ENCODE measurements around the gene CRISP2.

The CRISP2 gene, protein sequence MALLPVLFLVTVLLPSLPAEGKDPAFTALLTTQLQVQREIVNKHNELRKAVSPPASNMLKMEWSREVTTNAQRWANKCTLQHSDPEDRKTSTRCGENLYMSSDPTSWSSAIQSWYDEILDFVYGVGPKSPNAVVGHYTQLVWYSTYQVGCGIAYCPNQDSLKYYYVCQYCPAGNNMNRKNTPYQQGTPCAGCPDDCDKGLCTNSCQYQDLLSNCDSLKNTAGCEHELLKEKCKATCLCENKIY

DNA sequence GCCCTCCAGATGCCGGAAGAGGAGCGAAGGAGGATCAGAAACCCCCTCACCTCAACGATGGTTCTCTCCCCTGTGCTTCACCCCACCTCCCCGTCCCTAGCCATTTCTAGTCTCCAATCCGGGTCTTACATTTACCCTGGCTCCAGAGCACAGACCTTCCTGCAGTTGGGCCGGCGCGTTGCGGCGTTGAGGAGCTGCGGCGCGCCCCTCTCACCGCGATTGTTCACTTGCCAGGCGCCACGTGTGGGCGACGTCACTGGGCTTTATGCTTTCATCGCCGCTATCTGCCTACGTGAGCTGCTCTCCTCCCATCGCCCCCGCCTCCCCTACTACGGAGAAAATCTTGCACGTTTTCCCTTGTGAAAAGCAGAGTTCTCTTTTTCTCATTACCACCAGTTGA lies at the start of gene CRISP2:
Gene CRISP2, minus strand, starts transcription at position 198 of the 400 bp plus-strand sequence. CDS start 4,347 bp downstream, outside the sequence.
- H3K4me2 ChIP-seq (ENCODE audit: low read length): no peak within 1 kb of the TSS
- H3K79me2 ChIP-seq: no peaks in the 10 kb centered on the region
- no peak within 1 kb of the TSS for H3K9ac ChIP-seq
- no peak within 1 kb of the TSS for H3K4me3 ChIP-seq (ENCODE audit: low read depth, low read length)
- H3K36me3 ChIP-seq (ENCODE audit: control insufficient read depth, insufficient read depth, low read length): no peaks in the 10 kb centered on the region
- no peak within 1 kb of the TSS for H3K27ac ChIP-seq
- H3K4me1 ChIP-seq: no peaks in the 10 kb centered on the region
- H3K27me3 ChIP-seq (ENCODE audit: control insufficient read depth, insufficient read depth, low read length): no peaks in the 10 kb centered on the region
- TF ChIP-seq, protein P1, sequence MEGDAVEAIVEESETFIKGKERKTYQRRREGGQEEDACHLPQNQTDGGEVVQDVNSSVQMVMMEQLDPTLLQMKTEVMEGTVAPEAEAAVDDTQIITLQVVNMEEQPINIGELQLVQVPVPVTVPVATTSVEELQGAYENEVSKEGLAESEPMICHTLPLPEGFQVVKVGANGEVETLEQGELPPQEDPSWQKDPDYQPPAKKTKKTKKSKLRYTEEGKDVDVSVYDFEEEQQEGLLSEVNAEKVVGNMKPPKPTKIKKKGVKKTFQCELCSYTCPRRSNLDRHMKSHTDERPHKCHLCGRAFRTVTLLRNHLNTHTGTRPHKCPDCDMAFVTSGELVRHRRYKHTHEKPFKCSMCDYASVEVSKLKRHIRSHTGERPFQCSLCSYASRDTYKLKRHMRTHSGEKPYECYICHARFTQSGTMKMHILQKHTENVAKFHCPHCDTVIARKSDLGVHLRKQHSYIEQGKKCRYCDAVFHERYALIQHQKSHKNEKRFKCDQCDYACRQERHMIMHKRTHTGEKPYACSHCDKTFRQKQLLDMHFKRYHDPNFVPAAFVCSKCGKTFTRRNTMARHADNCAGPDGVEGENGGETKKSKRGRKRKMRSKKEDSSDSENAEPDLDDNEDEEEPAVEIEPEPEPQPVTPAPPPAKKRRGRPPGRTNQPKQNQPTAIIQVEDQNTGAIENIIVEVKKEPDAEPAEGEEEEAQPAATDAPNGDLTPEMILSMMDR (IDR thresholded peaks at IDR 0.05): no peak
- no peak within 1 kb of the TSS for H2AFZ ChIP-seq
- no peaks in the 10 kb centered on the region for H3K9me3 ChIP-seq (ENCODE audit: control insufficient read depth, low read length)

DNA sequence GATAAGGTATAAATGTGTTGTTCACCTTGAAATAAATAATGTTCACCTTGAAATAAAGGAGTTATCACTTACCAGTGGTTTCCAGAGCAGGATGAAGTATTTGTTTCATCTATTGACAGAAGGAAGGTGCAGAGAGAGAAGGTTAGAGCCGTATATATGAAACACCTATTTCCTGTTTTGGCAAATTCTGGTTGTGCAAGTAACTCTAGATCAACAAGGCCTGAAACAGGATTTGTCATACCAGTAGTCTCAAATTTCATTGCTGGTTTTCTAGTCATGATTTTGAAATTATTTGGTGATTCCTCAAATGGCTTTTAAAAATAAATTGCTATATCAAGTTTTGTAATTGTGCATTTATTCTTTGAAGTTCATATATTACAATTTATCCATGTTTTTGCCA lies 30.9 kb upstream of the CRISP2 start, which contains the start of gene CRISP3:
Gene CRISP3, minus strand, starts transcription at position 130 of the 400 bp plus-strand sequence. Its CDS starts 21 bp downstream, at position 109.
- Histone ChIP-seq H3K9me3 (ENCODE audit: control insufficient read depth, low read length) (no peaks in the 10 kb centered on the region), H3K4me3 (ENCODE audit: low read depth, low read length) (no peak within 1 kb of the TSS), H3K79me2 (no peaks in the 10 kb centered on the region), H3K4me1 (no peaks in the 10 kb centered on the region), H2AFZ (no peak within 1 kb of the TSS), H3K36me3 (ENCODE audit: control insufficient read depth, insufficient read depth, low read length) (no peaks in the 10 kb centered on the region), H3K27ac (no peak within 1 kb of the TSS), H3K9ac (no peak within 1 kb of the TSS), H3K4me2 (ENCODE audit: low read length) (no peak within 1 kb of the TSS), H3K27me3 (ENCODE audit: control insufficient read depth, insufficient read depth, low read length) (no peaks in the 10 kb centered on the region)
- TF ChIP-seq, protein P1 (IDR thresholded peaks at IDR 0.05): no peak

DNA sequence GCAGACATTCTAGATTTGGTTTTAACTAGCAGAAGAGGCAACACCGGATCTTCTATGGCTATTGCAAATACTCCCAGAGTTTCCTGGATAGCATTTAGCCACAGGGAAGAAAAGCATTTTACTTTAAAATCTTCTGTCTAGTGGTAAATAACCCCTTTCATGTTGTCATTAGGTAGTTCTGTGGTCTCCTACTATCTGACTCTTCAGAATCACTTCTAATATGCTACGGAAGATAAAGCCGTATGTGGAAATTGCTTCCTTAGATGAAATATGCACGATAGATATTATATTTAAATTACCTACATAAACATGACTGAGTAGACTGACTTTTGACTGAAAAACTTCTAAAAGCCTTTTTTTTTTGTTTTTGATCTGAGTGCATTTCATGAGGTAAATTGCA lies 30.1 kb upstream of the CRISP2 start:
- Histone ChIP-seq H2AFZ (no peak overlapping the region), H3K27me3 (ENCODE audit: control insufficient read depth, insufficient read depth, low read length) (no peaks in the 10 kb centered on the region), H3K36me3 (ENCODE audit: control insufficient read depth, insufficient read depth, low read length) (no peaks in the 10 kb centered on the region), H3K9ac (no peak overlapping the region), H3K4me1 (no peaks in the 10 kb centered on the region), H3K4me3 (ENCODE audit: low read depth, low read length) (no peak overlapping the region), H3K9me3 (ENCODE audit: control insufficient read depth, low read length) (no peaks in the 10 kb centered on the region), H3K27ac (no peak overlapping the region), H3K4me2 (ENCODE audit: low read length) (no peak overlapping the region), H3K79me2 (no peaks in the 10 kb centered on the region)
- TF ChIP-seq, protein P1 (IDR thresholded peaks at IDR 0.05): no peak

DNA sequence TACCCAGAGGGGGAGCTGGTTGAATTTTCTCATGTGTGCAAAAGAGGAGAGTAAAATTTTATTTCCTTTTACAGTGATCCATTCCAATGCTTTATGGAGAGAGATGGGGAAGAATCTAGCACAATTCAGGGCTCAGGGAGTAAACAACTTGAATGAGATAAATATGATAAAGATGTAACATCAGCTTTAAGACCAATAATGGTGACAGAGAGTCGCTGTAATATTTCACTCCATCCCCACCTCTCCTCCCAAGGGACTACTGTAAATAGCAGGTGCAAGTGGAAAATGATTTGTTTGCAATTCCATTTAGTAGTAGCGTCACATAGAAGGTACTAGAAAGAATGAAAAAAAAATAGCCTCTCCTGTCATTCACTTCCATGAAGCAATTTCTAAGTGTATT lies 26.1 kb upstream of the CRISP2 start:
- no peaks in the 10 kb centered on the region for H3K4me1 ChIP-seq
- H3K4me2 ChIP-seq (ENCODE audit: low read length): no peak overlapping the region
- no peak overlapping the region for H3K4me3 ChIP-seq (ENCODE audit: low read depth, low read length)
- H3K79me2 ChIP-seq: no peaks in the 10 kb centered on the region
- no peaks in the 10 kb centered on the region for H3K27me3 ChIP-seq (ENCODE audit: control insufficient read depth, insufficient read depth, low read length)
- no peak overlapping the region for H3K27ac ChIP-seq
- no peaks in the 10 kb centered on the region for H3K9me3 ChIP-seq (ENCODE audit: control insufficient read depth, low read length)
- H2AFZ ChIP-seq: no peak overlapping the region
- H3K36me3 ChIP-seq (ENCODE audit: control insufficient read depth, insufficient read depth, low read length): no peaks in the 10 kb centered on the region
- H3K9ac ChIP-seq: no peak overlapping the region
- TF ChIP-seq, protein P1 (IDR thresholded peaks at IDR 0.05): no peak

DNA sequence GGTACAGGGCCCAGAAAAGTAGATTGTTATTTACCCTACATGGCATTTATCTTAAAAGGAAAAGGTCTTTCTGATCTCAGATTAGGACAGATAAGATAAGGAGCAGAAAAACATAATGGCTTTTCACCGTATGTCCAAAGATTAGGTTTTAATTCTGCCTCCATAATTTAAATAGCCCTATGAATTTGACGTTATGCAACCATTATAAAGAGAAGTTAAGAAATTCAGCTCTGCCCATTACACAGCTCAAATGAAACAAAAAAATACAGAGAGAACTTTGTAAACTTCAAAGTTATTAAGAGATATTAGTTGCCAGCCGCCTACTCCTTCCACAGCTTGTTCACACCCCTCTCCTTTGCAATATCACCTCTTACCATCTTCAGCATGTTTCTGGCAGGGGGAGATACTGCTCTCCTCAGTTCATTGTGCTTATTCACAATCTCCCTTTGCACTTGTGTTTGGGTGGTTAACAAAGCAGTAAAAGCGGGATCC lies 22.7 kb upstream of the CRISP2 start:
- H3K9me3 ChIP-seq (ENCODE audit: control insufficient read depth, low read length): no peaks in the 10 kb centered on the region
- H2AFZ ChIP-seq: no peak overlapping the region
- no peaks in the 10 kb centered on the region for H3K4me1 ChIP-seq
- no peak overlapping the region for H3K27ac ChIP-seq
- H3K4me2 ChIP-seq (ENCODE audit: low read length): no peak overlapping the region
- no peaks in the 10 kb centered on the region for H3K36me3 ChIP-seq (ENCODE audit: control insufficient read depth, insufficient read depth, low read length)
- TF ChIP-seq, protein P1 (IDR thresholded peaks at IDR 0.05): no peak
- H3K9ac ChIP-seq: no peak overlapping the region
- H3K4me3 ChIP-seq (ENCODE audit: low read depth, low read length): no peak overlapping the region
- H3K79me2 ChIP-seq: no peaks in the 10 kb centered on the region
- no peaks in the 10 kb centered on the region for H3K27me3 ChIP-seq (ENCODE audit: control insufficient read depth, insufficient read depth, low read length)
